ENCODE measurements around the gene FXYD4.

- TF ChIP-seq CTCF (IDR thresholded peaks at IDR 0.05) (no peak), JUN (CRISPR knock-in tag; IDR thresholded peaks at IDR 0.05) (no peak), ETV6 (CRISPR knock-in tag; IDR thresholded peaks at IDR 0.05) (no peak), CREM (CRISPR knock-in tag; IDR thresholded peaks at IDR 0.05) (no peak), E2F1 (CRISPR knock-in tag; IDR thresholded peaks at IDR 0.05) (no peak), SMAD4 (CRISPR knock-in tag; IDR thresholded peaks at IDR 0.05) (no peak)
Measured at GRCh38 chr10:43386549-43386948, 15.1 kb downstream of the FXYD4 start.

Measured in WTC11 (cell line).